Measurements from ENCODE around the gene ZNF462.

Gene ZNF462

DNA sequence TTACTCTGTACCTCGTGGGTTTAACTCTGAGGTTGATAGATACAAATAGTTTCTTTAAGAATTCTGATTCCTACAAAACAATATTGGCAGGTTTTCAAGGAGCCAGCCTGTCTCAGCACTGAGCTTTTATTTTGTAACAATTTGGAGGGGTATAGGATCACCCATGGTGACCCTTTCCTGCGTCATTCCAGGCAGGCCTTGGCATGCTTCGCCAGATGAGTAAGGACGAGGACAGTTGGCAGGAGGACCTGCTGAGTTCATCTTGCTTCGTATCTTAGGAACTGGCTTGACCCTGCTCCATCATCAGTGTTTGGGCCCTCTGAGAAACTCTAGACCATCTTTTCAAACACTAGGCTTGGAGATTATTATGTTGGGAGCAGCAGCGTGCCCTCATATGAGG lies 17.9 kb downstream of the ZNF462 start:
- TF ChIP-seq ZFX (IDR thresholded peaks at IDR 0.05) (no peak), CTCF (conservative IDR thresholded peaks at IDR 0.05) (no peak)
- H3K27ac ChIP-seq, result no peak overlapping the region

- no peak overlapping the region for H3K27ac ChIP-seq
- TF ChIP-seq CTCF (conservative IDR thresholded peaks at IDR 0.05), result no peak
- TF ChIP-seq ZFX (IDR thresholded peaks at IDR 0.05), result no peak
Measured at GRCh38 chr9:106883030-106883429, 20.1 kb downstream of the ZNF462 start.

DNA sequence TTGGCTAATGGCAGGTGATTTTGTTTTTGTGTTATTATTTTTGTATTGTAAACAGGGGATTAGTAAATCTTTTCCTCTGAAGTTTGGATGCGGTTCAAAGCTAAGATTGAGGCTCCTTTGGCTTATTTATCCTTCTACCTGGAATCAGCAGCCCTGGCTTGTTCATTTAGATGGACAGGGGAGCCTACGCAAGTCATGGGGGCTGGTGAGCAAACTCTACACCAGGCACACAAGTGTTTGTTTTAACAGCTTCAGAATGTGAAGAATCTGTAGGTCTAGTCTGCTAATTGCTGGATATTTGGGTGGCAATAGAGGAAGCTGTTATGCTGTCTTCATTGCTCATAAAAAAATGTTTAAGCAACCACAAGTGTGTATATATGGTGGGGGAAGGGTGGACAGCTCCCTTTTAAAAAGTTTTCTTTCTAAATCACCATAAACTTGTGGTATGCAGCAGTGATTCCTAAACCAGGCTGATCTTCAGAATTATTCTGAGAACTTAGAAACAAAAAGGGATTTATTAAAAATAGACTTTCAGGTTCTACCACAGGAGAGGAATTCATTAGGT lies 20.7 kb downstream of the ZNF462 start:
- H3K27ac ChIP-seq, result no peak overlapping the region
- no peak for TF ChIP-seq ZFX (IDR thresholded peaks at IDR 0.05)
- no peak for TF ChIP-seq CTCF (conservative IDR thresholded peaks at IDR 0.05)

DNA sequence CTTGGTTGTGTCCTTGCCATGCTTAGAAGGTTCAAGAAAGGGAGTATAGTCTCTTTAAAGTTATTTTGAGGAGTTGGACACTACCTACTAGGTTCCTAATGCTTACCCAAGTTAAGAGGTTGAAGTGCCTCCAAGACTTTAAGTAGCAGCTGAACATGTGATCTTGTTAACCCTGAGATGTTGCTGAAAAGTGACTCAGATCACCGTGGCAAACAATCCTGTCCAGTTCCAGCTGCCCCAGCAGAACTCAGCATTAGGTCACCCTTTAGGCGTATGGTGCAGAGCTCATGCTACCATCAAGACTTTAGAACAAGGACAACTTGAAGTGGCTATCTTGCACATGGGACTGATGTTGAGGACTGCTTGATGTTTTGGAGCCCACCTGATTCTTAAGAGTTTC lies 22.5 kb downstream of the ZNF462 start:
- TF ChIP-seq CTCF (conservative IDR thresholded peaks at IDR 0.05), result no peak
- TF ChIP-seq ZFX (IDR thresholded peaks at IDR 0.05), result no peak
- H3K27ac ChIP-seq, result no peak overlapping the region

DNA sequence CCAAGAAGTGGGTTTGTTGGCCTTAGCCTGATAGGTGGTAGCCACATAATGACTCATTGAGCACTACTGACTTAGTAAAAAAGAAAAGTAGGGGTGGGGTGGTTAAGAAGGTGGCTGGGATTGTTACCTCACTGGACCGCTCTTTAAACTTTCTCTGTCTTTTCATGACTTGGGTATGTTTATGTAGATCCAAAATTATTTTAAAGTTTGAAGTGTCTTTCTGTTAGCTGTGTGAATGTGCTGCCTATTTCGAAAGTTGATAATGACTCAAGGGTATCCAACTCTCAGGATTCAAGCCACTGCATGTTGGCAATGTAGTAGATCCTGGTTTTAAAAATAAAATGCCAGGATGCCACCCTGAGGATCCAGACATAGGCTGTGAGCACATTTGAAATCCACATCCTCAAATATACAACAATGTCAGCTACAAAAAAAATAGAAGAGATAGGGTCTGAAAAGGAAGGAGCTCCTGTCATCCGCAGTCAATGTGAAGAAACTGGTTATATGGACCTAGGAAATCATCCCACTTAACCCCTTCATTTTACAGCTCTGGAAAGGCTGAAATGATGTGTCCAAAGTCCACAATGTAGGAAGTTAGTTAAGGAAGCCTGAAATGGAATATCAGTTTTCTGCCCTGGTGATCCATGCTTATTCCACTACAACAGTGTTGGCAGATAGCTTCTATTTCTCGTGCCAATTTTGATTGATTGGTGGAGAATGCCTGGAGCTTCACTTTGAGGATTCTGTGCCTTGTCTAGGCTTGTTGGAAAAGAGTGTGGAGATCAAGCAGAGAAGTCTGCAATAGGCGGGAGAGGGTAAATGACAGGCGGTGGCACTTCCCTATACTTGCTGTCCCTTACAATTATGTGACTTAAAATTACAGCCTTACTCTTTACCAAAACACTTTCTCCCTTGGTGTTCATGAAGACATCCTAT lies 23.4 kb downstream of the ZNF462 start:
- no peak overlapping the region for H3K27ac ChIP-seq
- TF ChIP-seq CTCF (conservative IDR thresholded peaks at IDR 0.05) (no peak), ZFX (IDR thresholded peaks at IDR 0.05) (no peak)

DNA sequence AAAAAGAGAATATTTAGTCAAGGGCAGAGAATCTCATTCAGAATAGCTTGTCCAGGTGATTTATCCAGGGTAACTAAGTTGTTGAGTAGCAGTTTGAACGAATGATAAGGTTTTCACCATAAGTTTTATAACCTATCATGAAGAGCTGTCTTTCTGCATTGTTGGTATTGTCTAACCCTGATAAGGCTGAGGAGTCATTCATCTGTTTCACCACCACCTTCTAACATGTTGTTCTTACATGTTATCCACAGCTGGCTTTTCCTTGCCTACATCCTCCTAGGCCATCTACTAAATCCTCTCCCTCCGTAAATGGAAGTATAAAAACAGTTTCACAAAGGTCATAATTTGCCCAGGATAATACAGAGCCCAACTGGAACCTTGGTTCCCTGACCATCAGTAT lies 24.1 kb downstream of the ZNF462 start:
- no peak for TF ChIP-seq ZFX (IDR thresholded peaks at IDR 0.05)
- no peak for TF ChIP-seq CTCF (conservative IDR thresholded peaks at IDR 0.05)
- no peak overlapping the region for H3K27ac ChIP-seq

GRCh38 chr9:106889061-106889590 lies 26.2 kb downstream of the ZNF462 start:
- no peak for TF ChIP-seq ZFX (IDR thresholded peaks at IDR 0.05)
- no peak for TF ChIP-seq CTCF (conservative IDR thresholded peaks at IDR 0.05)
- H3K27ac ChIP-seq, result no peak overlapping the region
